HG02610 (cell line): Measurements from ENCODE around the gene SLC25A13.
"Not testable (repeated sequence)": the region's sequence is repeated elsewhere in the genome, so short reads cannot be mapped to it uniquely, and the experiment has no call there.

Source experiments
- ATAC-seq: cut with Tn5 transposase; IDR thresholded peaks from one replicate; pipeline ENCODE4 v1.9.1; 2021; ENCODE audit warnings: mild to moderate bottlenecking, moderate library complexity; ENCODE audit not compliant: unreplicated experiment

SLC25A13 gene

GRCh38 chr7:96321658-96322372, at the start of gene SLC25A13:
Gene SLC25A13 (minus strand): TSS chr7:96322098. CDS start chr7:96321956, 142 bp downstream.
- ATAC-seq: peak; percentile 78

GRCh38 chr7:96365916-96366315, 44.0 kb upstream of the SLC25A13 start:
- not testable (repeated sequence) for ATAC-seq

GRCh38 chr7:96361116-96361857, 39.4 kb upstream of the SLC25A13 start:
- ATAC-seq: no peak

- ATAC-seq: no peak
These were observed 38.0 kb upstream of the SLC25A13 start for GRCh38 chr7:96359876-96360275.

GRCh38 chr7:96358236-96358971, 36.5 kb upstream of the SLC25A13 start:
- not testable (repeated sequence) for ATAC-seq

- ATAC-seq: no peak
These were observed 34.1 kb upstream of the SLC25A13 start for GRCh38 chr7:96355990-96356506.

GRCh38 chr7:96354881-96355280, 33.0 kb upstream of the SLC25A13 start:
- no peak for ATAC-seq

GRCh38 chr7:96349572-96349971, 27.7 kb upstream of the SLC25A13 start:
- ATAC-seq: no peak

GRCh38 chr7:96347471-96347870, 25.6 kb upstream of the SLC25A13 start:
- no peak for ATAC-seq

- no peak for ATAC-seq
These were observed 24.5 kb upstream of the SLC25A13 start for GRCh38 chr7:96346293-96346953.

- peak; percentile 65 for ATAC-seq
These were observed 22.3 kb upstream of the SLC25A13 start for GRCh38 chr7:96344236-96344635.

GRCh38 chr7:96342049-96342448, 20.2 kb upstream of the SLC25A13 start:
- no peak for ATAC-seq

- no peak for ATAC-seq
These were observed 15.6 kb upstream of the SLC25A13 start for GRCh38 chr7:96337519-96337918.

- no peak for ATAC-seq
These were observed 10.4 kb upstream of the SLC25A13 start for GRCh38 chr7:96332325-96332724.

- no peak for ATAC-seq
These were observed 9.9 kb upstream of the SLC25A13 start for GRCh38 chr7:96331775-96332174.

GRCh38 chr7:96331233-96331632, 9.3 kb upstream of the SLC25A13 start:
- no peak for ATAC-seq

- no peak for ATAC-seq
These were observed 8.3 kb upstream of the SLC25A13 start for GRCh38 chr7:96330193-96330592.

GRCh38 chr7:96329241-96329640, 7.3 kb upstream of the SLC25A13 start:
- no peak for ATAC-seq

- no peak for ATAC-seq
These were observed 6.1 kb upstream of the SLC25A13 start for GRCh38 chr7:96328016-96328415.

GRCh38 chr7:96327429-96327828, 5.5 kb upstream of the SLC25A13 start:
- no peak for ATAC-seq

- ATAC-seq: peak; percentile 28
These were observed 4.9 kb upstream of the SLC25A13 start for GRCh38 chr7:96326752-96327151.
